NCI-H128 (cell line): ENCODE data around the gene FBRS.
"Not testable (repeated sequence)": the region's sequence is repeated elsewhere in the genome, so short reads cannot be mapped to it uniquely, and the experiment has no call there.

Source experiments
- DNase-seq: peaks from one replicate; lab custom pipeline; 2025; ENCODE audit not compliant: unreplicated experiment; lab: John Stamatoyannopoulos, UW

Gene FBRS

GRCh38 chr16:30698139-30698815 is 40.0 kb downstream of the FBRS start:
- peak; percentile 84 for DNase-seq

- peak; percentile 2 for DNase-seq
Observed at GRCh38 chr16:30698816-30699614, 40.8 kb downstream of the FBRS start, which contains the start of gene SRCAP. TSS of gene SRCAP (plus strand) at chr16:30699171. CDS start at chr16:30700825, 1,654 bp downstream.

GRCh38 chr16:30699615-30700099 is 41.4 kb downstream of the FBRS start:
- no peak for DNase-seq

- no peak for DNase-seq
Observed at GRCh38 chr16:30700491-30700890, 42.3 kb downstream of the FBRS start.

GRCh38 chr16:30700971-30701370 is 42.7 kb downstream of the FBRS start:
- no peak for DNase-seq

DNA sequence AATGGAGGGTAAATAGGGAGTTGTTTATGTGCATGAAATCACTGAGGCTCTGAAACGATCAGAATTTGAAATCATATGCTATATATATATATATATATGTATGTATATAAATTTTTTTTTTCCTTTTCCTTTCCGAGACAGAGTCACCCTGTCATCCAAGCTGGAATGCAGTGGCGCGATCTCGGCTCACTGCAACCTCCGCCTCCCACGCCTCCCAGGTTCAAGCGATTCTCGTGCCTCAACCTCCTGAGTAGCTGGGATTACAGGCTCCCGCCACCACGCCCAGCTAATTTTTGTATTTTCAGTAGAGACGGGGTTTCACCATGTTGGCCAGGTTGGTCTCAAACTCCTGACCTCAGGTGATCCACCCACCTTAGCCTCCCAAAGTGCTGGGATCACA is 44.8 kb downstream of the FBRS start:
- DNase-seq = not testable (repeated sequence)

DNA sequence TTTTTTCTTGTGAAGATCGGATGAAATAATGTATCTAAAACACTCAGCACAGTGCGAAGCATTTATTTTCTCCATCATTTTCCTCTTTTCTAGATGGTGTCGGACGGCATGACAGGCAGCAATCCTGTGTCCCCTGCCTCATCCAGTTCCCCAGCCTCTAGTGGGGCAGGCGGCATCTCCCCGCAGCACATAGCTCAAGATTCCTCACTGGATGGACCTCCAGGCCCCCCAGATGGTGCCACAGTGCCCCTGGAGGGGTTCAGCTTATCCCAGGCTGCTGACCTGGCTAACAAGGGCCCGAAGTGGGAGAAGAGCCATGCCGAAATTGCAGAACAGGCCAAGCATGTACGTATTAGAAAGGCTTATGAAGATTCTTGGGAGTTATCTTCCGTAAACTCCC is 45.7 kb downstream of the FBRS start:
- DNase-seq = no peak

- DNase-seq = no peak
Observed at GRCh38 chr16:30706046-30706445, 47.8 kb downstream of the FBRS start.

DNA sequence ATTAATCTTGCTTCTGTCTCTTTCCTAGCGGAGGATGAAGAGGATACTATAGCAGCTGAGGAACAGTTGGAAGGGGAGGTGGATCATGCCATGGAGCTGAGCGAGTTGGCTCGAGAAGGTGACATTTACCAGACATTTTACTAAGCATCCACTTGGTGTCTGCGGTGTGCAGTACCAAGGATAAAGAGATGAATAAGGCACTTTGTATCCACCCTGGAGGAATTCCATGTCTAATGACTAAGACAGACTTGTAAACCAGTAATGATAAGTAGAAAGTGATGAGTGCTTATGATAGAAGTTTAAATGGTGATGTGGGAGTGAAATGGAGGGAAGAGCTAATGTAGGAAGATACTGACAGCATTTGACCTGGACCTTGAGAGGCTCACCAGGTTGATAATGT is 52.7 kb downstream of the FBRS start:
- DNase-seq = no peak

DNA sequence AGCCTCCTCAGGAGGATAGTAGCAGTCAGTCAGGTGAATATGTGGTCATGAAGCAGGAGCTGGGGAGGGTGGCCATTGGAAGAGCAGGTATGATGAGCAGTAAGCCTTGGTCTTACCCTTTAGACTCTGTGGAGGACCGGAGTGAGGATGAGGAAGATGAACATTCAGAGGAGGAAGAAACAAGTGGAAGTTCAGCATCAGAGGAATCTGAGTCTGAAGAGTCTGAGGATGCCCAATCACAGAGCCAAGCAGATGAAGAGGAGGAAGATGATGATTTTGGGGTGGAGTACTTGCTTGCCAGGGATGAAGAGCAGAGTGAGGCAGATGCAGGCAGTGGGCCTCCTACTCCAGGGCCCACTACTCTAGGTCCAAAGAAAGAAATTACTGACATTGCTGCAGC is 53.5 kb downstream of the FBRS start:
- DNase-seq = no peak

- DNase-seq = no peak
Observed at GRCh38 chr16:30715750-30716445, 57.7 kb downstream of the FBRS start.

DNA sequence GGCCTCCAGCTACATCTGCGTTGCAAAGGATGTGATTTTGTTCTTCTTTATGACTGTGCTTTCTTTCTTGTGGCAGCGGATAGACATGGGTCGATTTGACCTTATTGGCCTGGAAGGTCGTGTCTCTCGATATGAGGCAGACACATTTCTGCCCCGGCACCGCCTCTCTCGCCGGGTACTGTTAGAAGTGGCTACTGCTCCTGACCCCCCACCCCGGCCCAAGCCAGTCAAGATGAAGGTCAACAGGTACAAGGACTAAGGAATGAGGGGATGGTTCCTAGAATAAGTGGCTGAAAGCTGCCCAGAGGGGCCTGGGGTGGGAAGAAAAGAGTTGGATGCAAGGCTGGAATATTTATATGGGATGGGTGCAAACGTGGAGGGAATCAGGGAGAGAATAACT is 61.9 kb downstream of the FBRS start:
- DNase-seq = no peak
